GM19467 (cell line): ENCODE measurements around the gene CHID1.

ENCODE experiments used
- ATAC-seq: cut with Tn5 transposase; IDR thresholded peaks from one replicate; pipeline ENCODE4 v1.9.1; 2021; ENCODE audit warnings: mild to moderate bottlenecking, moderate library complexity; ENCODE audit not compliant: unreplicated experiment

CHID1 gene

DNA sequence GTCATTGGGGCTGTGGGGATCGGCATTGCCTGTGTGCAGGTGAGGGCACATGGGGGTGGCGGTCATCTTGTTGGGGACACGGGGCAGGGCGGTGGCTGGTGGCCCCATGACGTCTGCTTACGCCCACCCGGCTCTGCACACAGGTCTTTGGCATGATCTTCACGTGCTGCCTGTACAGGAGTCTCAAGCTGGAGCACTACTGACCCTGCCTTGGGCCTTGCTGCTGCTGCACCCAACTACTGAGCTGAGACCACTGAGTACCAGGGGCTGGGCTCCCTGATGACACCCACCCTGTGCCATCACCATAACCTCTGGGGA, 72.7 kb downstream of the CHID1 start:
- ATAC-seq = no peak

DNA sequence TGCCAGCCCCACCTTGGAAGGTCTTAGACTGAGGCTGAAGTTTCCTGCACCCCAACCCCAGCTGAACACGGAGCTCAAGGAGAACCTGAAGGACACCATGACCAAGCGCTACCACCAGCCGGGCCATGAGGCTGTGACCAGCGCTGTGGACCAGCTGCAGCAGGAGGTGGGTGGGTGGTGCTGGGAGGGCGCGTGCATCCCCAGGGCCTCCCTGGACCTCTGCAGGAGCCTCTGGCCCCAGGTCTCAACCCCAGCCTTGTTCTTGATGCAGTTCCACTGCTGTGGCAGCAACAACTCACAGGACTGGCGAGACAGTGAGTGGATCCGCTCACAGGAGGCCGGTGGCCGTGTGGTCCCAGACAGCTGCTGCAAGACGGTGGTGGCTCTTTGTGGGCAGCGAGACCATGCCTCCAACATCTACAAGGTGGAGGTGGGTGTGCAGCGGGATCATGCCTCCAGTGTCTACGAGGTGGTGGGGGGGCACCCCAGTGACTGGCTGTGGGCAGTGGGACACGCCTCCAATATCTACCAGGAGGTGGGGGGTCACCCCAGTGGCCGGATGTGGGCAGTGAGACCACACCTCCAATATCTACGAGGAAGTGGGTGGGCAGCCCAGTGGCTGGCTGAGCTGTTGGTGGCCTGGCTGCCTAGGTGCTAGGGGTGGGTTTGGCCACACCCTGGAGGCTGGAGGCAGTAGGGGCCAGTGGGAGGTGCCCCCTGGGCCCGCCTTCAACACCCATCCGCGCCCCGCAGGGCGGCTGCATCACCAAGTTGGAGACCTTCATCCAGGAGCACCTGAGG, 73.2 kb downstream of the CHID1 start:
- no peak for ATAC-seq

DNA sequence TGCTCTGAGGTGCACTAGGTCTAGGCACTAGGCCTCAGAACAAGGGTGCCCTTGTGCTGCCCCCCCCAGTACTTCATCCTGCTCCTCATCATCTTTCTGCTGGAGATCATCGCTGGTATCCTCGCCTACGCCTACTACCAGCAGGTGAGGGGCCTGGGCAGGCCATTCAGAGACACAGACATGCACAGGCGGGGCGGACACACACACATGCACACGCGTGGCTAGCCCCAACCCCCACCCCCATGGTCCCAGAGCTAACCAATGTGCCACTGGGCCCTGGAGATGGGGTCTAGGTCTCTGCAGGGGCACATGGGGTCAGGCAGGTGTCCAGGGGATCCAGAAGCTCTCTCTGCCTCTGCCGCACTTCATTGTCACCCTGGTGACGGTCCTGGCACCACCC, 73.9 kb downstream of the CHID1 start:
- ATAC-seq = no peak

DNA sequence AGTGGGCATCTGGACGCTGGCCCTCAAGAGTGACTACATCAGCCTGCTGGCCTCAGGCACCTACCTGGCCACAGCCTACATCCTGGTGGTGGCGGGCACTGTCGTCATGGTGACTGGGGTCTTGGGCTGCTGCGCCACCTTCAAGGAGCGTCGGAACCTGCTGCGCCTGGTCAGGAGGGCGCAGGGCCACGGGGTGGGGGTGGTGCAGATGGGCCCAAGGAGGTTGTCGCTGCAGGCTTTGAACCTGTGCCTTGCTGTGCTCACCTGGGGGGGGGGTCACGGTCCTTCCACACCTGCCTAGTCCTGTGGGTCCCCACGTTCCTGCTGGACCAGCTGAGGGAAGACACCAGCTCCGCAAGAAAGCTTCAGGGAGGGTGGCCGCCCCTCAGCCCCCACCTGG, 74.3 kb downstream of the CHID1 start:
- no peak for ATAC-seq

DNA sequence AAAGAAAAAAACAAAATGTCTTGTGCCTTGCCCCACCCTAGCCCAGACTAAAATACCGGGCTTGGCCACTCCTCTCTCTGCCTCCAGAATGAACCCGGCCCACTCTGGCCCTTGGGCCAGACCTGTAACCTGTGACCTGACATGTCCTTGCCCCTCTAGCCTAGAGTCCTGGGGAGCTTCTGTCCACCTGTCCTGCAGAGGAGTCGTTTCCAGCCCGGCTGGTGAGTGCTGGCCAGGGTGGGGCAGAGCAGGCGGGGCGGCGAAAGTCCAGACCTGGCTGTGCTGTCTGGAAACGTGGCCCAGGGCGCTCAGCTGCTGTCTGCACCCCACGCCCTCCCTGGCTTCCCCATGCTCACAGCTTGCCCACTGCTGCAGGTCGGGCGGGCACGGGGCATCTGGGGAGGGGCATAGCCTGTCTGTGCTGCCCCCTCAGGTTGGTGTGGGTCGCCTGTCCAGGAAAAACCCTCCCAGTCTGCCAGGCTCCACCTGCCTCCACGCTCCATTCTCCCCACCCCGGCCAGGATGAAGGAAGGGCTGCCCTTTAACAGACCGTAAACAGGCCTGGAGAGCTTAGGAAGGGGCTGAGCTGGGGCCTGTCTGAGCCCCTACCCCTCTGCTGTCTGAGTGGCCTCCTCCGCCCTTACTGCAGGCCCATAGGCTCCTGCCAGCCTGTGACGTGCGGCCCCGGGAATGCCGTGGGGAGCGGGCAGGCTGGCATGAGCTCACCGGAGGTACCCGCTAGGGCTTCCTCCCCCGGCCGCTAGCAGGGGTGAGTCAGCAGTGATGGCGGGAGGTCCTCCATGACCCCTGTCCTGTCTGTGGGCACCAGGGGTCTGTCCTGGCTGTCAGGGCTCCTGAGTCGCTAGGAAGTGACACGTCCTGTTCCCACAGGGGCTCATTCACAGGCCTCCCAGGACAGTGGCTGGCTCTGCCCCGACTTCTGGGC, 76.0 kb downstream of the CHID1 start:
- no peak for ATAC-seq

DNA sequence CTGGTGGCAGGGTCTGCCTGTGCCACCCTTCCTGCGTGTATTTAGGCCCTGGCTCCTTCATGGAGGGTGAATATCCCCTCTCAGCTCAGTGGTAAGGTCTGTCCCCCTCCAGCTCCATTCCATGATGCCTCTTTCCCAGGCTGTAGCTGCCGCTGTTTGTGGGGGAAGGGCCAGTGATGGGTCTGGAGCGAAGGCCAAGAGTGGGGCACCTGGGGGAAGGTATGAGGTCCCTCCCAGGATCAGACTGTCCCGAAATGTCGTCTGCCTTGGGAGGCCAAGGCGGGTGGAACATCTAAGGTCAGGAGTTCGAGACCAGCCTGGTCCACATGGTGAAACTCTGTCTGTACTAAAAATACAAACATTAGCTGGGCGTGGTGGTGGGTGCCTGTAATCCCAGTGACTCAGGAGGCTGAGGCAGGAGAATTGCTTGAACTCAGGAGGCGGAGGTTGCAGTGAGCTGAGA, 76.7 kb downstream of the CHID1 start:
- no peak for ATAC-seq

DNA sequence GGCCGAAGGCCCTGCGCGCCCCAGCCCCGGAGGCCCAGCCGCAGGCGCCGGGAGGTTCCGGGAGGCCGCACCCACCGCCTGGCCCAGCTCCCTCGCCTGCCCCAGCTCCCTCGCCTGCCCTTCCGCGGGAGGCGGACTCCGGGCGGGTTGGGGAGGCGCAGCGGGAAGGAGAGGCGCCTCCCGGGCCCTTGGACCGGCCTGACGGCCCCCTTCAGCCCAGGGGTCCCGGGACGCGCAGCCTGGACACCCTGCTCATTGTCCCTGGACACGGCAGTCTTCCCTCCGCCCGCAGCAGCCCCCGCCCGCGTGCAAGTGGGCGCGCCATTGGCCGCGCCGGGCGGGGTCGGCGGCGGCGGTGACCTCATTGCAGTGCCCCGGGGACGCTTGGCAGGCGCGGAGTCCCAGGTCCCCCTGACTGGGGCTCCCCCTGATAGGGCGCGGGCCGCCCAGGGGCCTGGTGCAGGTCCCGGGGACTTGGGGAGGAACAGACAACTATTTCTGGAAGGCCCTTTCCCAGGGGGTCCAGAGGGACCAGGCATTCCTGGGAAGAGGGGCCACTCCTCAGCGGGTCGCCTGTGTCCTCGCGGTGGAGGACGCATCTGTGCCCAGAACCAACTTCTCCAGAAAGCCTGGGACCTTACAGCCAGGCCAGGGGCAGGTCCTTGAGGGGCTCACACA, 77.4 kb downstream of the CHID1 start:
- ATAC-seq = no peak

DNA sequence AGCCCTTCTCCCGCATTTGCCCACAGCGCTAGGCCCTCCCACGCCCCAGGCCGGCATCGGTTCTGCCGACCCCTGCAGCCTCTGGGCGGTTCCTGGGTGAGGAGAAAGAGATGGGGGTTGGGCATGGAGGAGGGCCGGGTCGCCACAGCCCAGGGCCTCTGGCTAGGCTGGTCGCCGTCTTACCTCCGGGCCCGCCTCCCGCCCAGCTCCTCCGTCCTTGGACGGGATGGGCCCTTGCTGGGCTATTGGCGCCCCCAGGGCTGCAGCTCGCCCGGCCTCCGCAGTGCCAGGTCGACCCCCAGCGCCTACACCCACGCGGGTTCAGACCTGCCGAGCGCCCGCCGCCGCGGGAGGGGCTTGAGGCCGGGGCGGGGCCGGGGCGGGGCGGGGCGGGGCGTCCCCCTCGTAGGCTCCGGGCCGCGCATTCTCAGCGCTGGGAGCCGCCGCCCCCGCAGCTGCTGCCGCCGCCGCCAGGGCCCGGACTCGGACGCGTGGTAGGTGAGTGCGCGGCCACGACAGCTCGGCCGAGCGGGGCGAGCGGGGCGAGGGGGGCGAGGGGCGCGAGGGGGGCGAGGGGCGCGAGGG, 78.0 kb downstream of the CHID1 start, which contains the start of gene CD151:
TSS of gene CD151 (plus strand) at position 424 of the 585 bp plus-strand sequence. CDS start 3,118 bp downstream, outside the sequence.
- ATAC-seq = no peak

DNA sequence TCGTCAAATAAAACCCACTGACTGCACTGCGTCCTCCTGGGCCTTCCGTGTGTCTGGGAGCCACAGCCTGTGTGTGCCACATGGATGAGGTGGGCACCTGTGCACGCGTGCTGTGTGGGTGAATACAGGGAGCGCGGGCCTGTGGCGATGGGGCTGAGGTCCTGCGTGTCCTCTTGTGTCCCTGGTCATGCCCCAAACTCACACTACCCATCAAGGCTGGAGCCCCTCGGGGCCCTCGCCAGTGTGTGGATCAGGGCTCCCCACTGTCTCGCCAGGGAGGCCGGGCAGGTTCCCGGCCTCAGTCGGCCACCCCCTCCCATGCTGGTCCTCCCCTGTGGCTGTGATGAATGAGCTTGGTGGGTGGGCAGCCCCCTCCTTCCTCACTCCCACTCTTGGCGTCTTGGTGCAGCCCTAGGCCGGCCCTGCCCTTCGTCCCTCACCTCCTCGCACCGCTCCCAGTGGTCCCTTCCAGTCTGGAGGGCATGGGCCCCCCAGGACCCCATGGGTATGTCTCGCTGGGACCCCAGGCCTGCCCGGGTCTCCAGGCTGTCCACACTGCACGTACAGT, 78.6 kb downstream of the CHID1 start:
- no peak for ATAC-seq

DNA sequence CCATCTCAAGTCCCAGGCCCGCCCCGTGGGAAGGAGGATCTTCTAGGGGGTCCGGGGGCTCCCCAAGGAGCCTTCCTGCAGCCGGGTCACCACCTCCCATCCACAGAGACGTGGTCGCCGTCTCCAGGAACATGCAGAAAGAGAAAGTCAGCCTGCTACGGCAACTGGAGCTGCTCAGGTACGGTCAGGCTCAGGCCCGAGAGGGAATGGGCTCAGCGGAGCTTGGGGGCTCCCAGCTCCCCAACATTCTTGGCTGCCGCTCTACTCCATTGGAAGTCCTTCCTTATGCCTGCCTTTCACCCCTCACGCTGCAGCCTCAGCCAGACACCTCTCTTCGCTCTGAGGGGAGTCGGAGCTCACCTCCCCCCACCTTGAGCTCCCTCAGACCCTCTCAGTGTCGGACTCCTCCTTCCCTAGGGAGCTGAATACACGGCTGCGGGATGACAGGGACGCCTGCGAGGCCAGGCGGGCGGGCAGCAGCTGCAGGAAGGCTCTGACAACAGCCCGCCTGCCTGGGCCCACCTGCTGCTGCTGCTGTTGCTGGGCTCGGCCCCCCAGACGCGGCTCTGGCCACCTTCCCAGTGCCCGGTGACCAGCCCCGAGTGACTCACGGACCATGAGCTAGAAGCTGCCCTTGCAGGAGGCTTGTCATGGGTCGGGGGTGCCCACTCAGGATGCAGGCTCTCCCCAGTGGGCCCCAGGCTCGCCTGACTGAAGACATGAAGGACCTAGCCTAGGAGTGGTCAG, 79.3 kb downstream of the CHID1 start:
- no peak for ATAC-seq

DNA sequence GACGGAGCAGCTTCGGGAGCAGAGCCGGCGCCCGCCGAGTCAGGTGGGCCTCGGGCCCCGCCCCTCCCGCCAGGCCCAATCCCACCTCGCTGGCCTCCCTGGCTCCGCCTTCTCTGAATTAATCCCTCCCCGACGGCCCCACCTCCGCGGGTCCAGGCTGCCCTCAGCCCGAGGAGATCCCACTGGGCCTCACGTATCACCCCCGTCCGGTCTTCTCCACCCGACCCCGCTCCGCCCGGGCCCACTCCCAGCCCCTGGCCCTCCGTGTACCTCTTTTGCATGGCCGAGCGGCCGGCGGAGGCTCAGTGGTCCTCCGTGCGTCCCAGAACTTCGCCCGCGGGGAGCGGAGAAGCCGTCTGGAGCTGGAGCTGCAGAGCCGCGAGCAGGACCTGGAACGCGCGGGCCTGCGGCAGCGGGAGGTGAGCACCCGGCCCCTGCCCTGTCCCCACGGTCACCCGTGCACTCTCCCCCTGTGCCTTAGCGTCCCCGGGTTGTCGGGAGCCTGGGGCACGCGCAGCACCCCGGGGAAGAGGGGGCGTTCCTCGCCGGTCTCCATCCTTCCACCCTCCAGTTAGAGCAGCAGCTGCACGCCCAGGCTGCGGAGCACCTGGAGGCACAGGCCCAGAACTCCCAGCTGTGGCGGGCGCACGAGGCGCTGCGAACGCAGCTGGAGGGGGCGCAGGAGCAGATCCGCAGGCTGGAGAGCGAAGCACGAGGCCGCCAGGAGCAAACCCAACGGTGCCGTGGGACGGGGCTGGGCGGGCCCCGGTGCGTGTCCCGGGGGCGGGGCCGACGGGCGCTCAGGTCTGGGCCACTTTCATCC, 80.1 kb downstream of the CHID1 start:
- ATAC-seq = no peak

DNA sequence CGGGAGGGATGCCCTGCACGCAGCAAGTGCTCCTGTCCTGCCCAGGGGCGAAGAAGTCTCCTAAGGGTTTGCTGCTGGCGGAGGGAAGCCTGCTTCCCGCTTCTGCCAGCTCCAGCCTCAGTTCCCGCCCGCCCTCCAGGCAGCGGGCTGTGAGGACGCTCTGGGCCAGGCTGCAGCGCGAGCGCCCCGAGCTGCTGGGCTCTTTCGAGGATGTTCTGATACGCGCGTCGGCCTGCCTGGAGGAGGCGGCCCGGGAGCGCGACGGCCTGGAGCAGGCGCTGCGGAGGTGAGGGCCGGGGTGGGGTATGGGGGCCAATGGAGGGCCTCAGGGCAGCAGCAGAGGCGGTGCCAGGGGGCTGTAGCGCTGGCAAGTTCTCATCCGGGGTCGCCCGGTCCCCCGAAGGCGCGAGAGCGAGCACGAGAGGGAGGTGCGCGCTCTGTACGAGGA, 80.7 kb downstream of the CHID1 start:
- ATAC-seq = no peak

DNA sequence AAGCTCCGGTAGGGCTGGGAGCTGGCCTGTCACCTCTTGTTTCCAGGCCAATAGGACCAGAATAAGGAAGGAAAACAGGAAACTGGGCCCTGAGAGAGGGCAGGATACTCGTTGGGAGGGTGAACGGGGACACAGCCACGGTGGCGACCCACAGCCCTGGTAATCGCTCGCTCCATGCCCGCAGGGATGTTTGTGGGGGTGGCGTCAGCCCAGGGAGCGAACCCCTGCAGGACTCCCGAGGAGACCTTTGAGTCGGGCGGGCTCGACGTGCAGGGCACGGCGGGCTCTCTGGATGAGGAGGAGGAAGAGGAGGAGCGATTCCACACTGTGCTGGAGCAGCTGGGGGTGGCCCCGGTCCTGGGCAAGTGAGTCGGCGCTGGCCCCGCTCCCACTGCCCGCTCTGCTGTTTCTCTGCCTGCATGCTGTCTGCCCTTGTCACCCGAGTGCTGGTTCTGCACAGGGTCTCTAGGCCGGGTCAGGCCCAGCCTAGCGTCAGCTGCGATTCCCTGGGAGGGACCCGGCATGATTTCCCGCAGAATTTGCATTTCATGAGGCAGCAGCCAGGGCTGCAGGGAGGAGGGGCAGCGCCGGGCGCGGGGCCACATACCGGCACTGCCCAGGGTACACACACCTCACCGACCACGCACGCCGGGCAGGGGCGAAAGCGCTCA, 81.3 kb downstream of the CHID1 start:
- no peak for ATAC-seq

DNA sequence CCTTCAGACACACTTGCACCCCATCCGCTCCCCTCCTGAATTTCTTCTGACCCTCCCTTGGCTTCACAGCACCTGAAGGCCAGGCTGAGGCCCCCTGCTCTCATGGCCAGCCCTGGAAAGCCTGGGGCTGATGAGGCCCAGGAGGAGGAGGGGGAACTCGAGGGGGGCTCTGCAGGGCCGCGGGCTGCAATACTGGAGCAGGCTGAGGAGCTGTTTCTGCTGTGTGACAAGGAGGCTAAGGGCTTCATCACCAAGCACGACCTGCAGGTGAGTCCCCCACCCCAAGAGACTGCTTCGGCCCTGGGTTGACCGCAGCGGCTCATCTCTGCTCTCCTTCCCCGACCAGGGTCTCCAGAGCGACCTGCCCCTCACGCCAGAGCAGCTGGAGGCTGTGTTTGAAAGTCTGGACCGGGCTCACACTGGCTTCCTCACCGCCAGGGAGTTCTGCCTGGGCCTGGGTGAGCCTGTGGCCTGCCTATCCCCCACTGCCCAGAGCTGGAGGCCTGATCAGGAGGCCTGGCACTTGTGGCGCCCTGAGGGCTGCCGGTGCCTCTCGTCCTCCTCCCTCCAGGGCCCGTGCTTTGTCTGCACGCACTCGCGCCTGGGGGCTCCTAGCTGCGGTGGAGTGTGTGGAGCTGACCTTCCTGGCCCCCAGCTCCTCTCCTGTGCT, 82.0 kb downstream of the CHID1 start:
- ATAC-seq = no peak

DNA sequence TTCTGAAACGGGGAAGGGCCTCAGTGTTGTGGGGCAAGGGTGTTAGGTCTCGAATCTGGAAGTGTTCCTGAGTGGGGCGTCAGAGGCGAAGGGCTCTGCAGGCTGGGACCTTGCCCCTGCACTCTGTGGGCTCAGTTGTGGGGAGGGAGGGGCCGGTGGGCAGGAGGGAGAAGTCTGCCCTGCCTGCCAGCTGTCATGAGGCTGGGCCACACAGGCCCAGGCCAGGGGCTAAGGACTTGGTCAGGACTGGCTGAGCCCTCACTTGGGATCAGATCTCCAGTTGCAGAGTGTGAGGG, 82.8 kb downstream of the CHID1 start, which contains the start of gene CRACR2B:
TSS of gene CRACR2B (plus strand) at position 23 of the 296 bp plus-strand sequence. CDS start 689 bp downstream, outside the sequence.
- no peak for ATAC-seq

DNA sequence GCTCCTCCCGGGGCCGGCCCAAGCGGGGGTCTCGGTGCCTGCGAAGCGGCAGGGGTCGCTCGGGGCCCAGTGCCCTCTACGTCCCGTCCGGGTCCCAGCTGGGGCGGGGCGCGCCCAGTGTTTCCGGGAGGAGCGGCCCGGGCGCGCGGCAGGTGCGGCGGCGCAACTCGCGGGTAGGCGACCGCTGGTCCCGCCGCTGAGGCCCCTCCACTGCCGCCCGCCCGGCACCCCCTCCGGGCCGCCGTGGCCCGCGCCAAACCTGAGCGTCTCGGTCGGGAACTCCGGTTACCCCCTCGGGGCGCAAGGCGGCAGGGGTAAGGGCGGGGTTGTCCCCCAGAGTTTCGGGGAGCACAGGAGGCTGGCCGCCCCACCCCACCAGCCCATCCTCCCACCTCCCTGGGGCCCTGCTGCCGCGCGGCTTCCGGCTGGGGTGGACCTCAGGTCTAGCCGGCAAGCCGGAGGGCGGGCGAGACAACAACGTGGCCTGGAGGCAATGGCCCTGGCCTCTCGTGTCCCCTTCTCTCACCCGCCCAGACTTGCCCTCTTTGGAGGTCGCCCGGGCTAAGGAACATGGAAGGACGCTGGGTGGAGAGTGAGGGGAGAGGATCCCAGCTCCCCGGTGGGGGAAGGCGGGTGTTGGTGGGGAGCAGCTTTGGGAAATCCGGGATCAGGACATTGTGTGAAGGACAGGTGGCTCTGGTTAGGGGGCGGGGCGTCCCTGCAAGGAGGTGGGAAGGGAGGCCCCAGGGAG, 83.3 kb downstream of the CHID1 start:
- no peak for ATAC-seq

DNA sequence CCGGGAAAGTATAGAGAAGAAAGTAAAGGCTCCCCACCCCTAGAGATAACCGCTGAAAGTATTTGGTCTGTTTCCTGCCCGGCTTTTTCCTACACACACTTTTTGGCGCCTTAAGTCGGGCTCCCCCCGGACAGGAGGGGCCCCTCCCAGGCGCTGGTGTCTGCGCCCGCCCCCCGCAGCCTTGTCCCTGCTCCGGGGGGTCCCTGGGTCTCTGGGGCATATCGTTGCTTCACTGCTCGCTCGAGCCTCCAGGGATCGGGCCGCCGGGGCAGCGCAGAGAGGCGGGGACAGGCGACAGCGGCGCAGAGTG, 83.8 kb downstream of the CHID1 start:
- no peak for ATAC-seq
